ENCODE data around the gene SBK2.
"Not testable (repeated sequence)": the region's sequence is repeated elsewhere in the genome, so short reads cannot be mapped to it uniquely, and the experiment has no call there.

SBK2 gene

GRCh38 chr19:55536951-55537740 lies at the start of gene SBK2:
Gene SBK2 (minus strand): TSS chr19:55537133. CDS start chr19:55536294, 839 bp downstream.
- no peak for DNase-seq

GRCh38 chr19:55585658-55586339 lies 48.9 kb upstream of the SBK2 start:
- DNase-seq, result no peak

GRCh38 chr19:55584871-55585270 lies 47.9 kb upstream of the SBK2 start:
- DNase-seq, result no peak

GRCh38 chr19:55583897-55584296 lies 47.0 kb upstream of the SBK2 start:
- not testable (repeated sequence) for DNase-seq

DNA sequence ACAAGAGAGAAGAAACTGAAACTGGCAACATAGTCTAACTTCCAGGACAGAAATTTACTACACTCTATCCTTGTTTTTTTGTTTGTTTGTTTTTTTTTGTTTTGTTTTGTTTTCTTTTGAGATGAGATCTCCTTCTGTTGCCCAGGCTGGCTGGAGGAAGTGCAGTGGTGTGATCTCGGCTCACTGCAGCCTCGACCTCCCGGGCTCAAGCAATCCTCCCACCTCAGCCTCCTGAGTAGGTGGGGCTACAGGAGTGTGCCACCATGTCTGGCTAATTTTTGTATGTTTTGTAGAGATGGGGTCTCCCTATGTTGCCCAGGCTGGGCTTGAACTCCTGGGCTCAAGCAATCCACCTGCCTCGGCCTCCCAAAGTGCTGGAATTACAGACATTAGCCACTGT lies 45.4 kb upstream of the SBK2 start:
- DNase-seq, result not testable (repeated sequence)

GRCh38 chr19:55581823-55582223 lies 44.9 kb upstream of the SBK2 start:
- DNase-seq, result no peak

- DNase-seq, result no peak
Measured at GRCh38 chr19:55581145-55581822, 44.4 kb upstream of the SBK2 start.

- DNase-seq, result peak; percentile 25
Measured at GRCh38 chr19:55580628-55581144, 43.8 kb upstream of the SBK2 start, which contains the start of gene ZNF579. Gene ZNF579 (minus strand): TSS chr19:55580848. CDS start chr19:55579639, 1,209 bp downstream.

DNA sequence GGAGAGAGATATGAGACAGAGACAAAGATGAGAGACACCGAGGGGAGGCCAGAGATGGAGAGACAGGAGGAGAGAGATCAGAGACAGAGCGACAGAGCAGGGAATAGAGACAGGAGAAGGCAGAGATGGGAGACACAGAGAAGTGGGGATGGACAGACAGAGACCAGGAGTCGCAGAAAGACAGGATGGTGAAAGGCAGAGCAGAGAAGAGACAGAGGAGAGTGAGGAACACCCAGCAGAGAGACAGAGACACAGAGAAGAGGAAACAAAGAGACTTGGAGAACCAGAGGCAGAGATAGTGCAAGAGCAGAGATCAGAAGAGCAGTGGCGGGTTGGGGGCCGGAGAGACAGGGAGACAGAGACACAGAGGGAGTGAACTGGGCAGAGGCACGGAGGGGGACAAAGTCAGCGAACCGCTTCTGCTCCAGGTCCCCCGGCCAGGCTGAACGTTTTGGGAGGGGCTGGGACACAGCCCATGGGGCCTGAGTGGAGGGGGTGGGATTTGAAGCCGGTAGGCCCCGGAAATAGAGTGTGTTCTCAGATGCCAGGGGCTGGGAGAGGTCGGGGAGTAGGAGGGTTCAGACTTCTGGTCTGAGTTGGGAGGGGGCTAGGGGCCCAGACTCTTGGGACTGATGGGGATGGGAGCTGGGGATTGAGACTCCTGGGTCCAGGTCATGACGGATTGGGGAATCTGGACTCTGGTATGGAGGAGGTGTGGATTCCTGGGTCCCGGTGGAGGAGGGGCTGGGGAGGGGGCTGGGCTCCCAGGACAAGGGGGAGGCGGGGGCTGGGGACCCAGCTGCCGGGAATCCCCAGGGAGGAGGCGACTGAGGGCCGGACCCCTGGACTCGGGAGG lies 43.1 kb upstream of the SBK2 start:
- no peak for DNase-seq

- no peak for DNase-seq
Measured at GRCh38 chr19:55578761-55579747, 42.1 kb upstream of the SBK2 start.

- no peak for DNase-seq
Measured at GRCh38 chr19:55578031-55578760, 41.3 kb upstream of the SBK2 start.

DNA sequence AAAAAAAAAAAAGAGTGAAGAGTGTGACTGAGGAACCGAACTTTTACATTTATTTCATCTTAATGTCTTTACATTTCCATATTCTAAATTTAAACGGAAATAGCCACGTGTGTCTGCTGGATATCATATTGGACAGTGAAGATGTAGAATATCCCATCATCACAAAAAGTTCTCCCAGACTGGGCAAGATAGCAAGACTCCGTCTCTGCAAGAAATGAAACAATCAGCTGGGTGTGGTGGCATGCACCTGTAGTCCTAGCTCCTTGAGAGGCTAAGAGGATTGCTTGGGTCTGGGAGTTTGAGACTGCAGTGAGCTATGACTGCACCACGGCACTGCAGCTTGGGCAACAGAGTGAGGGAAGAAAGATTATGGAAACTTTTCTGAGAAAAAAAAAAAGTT lies 39.8 kb upstream of the SBK2 start:
- DNase-seq, result no peak

- DNase-seq, result not testable (repeated sequence)
Measured at GRCh38 chr19:55573929-55574328, 37.0 kb upstream of the SBK2 start.

- not testable (repeated sequence) for DNase-seq
Measured at GRCh38 chr19:55569477-55569876, 32.5 kb upstream of the SBK2 start.

DNA sequence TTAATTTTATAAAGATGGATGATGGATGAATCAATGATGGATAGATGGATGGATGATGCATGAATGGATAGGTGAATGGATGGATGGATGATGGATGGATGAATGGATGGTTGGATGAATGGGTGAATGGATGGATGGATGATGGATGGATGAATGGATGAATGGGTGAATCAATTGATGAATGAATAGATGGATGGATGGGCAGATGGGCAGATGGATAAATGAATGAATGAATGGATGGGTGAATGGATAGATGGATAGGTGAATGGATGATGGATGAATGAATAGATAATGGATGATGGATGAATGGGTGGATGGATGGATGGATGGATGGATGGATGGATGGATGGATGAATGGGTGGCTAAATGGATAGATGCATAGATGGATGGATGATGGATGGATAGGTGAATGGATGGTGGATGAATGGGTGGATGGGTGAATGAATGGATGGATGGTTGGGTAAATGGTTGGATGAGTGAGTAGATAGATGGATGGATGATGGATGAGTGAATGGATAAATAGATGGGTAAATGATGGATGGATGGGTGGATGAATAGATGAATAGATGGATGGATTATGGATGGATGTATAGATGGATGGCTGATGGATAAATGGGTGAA lies 30.9 kb upstream of the SBK2 start:
- DNase-seq, result no peak

GRCh38 chr19:55566823-55567222 lies 29.9 kb upstream of the SBK2 start:
- DNase-seq, result no peak

- DNase-seq, result no peak
Measured at GRCh38 chr19:55563261-55563690, 26.3 kb upstream of the SBK2 start.

- DNase-seq, result no peak
Measured at GRCh38 chr19:55559684-55560083, 22.8 kb upstream of the SBK2 start.

DNA sequence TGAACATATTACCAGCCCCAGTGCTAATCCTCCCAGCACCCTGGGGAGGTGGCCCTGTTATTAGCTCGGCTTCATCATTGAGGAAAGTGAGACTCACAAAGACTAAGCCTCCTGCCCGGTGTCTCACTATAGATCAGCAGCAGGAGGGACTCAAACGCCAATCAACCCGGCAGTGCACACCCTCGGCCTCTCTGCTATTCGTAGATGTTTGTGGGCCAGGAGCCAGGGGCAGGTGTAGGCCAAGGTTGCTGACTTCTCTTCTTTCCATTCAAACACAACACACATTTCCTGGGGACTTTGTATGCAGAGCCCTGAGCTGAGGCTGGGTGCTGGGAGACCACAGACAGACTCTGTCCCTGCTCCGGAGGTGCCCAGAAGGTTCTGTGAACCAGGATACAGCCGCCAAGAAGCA lies 17.8 kb upstream of the SBK2 start:
- DNase-seq, result no peak

GRCh38 chr19:55554302-55554701 lies 17.4 kb upstream of the SBK2 start:
- no peak for DNase-seq

Measured in NCI-H1417 treated with DMSO at 0.1 percent for 48 hours (cell line).